Heart left ventricle (tissue), 13 donors: ENCODE results near the gene NAT8L.

Experiments
- CTCF ChIP-seq, 12 donors: fragments of 200-600 bp; sonication (generic) in 4 of 12; IDR thresholded peaks; one replicate each; pipeline versions ENCODE4 v1.5.0 to v1.8.0; 2018 to 2022; ENCODE audit warnings: antibody characterized with exemption in 12 of 12, mild to moderate bottlenecking in 5 of 12
- POLR2A ChIP-seq, 2 donors: fragments of 450-650 bp; IDR thresholded peaks; one replicate each; pipeline ENCODE4 v1.6.1; 2017; ENCODE audit warnings: antibody characterized with exemption in 2 of 2, mild to moderate bottlenecking in 2 of 2, moderate library complexity in 2 of 2
- donor health status: ischemic (EF 13 %, LVEDD 7.1; RV severe dilation, severe dysfunction).
- donor health status: DM: no; HTN: yes; CAD: no.
- donor health status: DM: no; HTN: no; CAD: no.
- donor health status: ischemic (EF 25% LVEDD 6.9; RV normal size, moderate dysfunction).
- donor health status: ischemic (EF 25% LVEDD 5.7; RV mildly dilated, moderate dysfunction).
- donor health status: ischemic (EF 35%, LVEDD 5.7; RV mildly dilated, moderate dysfunction).
- donor health status: nonischemic (EF 11% LVEDD 7.7; RV severe dilation, severe dysfunction).
- donor health status: DM: yes; HTN: yes; CAD: no.
- donor health status: PGD.
- donor health status: ischemic (EF 29% LVEDD 5.4; RV normal size, mild dysfunction).
- donor health status: nonischemic (EF 23%, LVEDD 6.1; RV moderate dilation, normal function).

- no peak for TF ChIP-seq CTCF (IDR thresholded peaks at IDR 0.05)
- TF ChIP-seq POLR2A (IDR thresholded peaks at IDR 0.05), result no peak
Observed at GRCh38 chr4:2065106-2065930, 6.2 kb downstream of the NAT8L start.
